ENCODE measurements around the gene SNRNP25. TPM values are rescaled to one million over a fixed set of nuclear protein-coding genes. Genes with fewer than 3 reads are reported as not detected.

Gene SNRNP25
- total RNA-seq, 1 donor from 2014 or later = 9.0 TPM

GRCh38 chr16:106623-107324 is 53.1 kb downstream of the SNRNP25 start:
- FAIRE-seq (no peak), DNase-seq (ENCODE audit: low read depth) (peak; percentile 55)
- Histone ChIP-seq H3K4me3 (ENCODE audit: low read depth, low read length) (no peak overlapping the region), H3K36me3 (ENCODE audit: control insufficient read depth, insufficient read depth, low read length) (peaks cover 12% of the 10 kb centered on the region), H3K27me3 (ENCODE audit: control insufficient read depth, insufficient read depth, low read length) (no peaks in the 10 kb centered on the region)
- TF ChIP-seq, protein P1, sequence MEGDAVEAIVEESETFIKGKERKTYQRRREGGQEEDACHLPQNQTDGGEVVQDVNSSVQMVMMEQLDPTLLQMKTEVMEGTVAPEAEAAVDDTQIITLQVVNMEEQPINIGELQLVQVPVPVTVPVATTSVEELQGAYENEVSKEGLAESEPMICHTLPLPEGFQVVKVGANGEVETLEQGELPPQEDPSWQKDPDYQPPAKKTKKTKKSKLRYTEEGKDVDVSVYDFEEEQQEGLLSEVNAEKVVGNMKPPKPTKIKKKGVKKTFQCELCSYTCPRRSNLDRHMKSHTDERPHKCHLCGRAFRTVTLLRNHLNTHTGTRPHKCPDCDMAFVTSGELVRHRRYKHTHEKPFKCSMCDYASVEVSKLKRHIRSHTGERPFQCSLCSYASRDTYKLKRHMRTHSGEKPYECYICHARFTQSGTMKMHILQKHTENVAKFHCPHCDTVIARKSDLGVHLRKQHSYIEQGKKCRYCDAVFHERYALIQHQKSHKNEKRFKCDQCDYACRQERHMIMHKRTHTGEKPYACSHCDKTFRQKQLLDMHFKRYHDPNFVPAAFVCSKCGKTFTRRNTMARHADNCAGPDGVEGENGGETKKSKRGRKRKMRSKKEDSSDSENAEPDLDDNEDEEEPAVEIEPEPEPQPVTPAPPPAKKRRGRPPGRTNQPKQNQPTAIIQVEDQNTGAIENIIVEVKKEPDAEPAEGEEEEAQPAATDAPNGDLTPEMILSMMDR (IDR thresholded peaks at IDR 0.05; ENCODE audit: insufficient read depth, low read length, severe bottlenecking) = peak; percentile 85

Other genes starting within 250 kb of the SNRNP25 start
- 4.7 and 5.8 TPM in 2 replicates for gene POLR3K, start 220 bp upstream of the SNRNP25 start, total RNA-seq
- gene RHBDF1, start 18.8 kb downstream of the SNRNP25 start, total RNA-seq = 10.3 and 20.6 TPM in 2 replicates
- gene MPG, start 24.4 kb downstream of the SNRNP25 start, total RNA-seq = 91.1 and 107 TPM in 2 replicates
- gene NPRL3, start 84.8 kb downstream of the SNRNP25 start, total RNA-seq = 6.8 TPM in 2 replicates
- gene HBZ, start 98.8 kb downstream of the SNRNP25 start, total RNA-seq = not detected in 2 replicates
- gene HBM, start 112.2 kb downstream of the SNRNP25 start, total RNA-seq = not detected in 2 replicates
- not detected in 2 replicates for gene HBA2, start 119.0 kb downstream of the SNRNP25 start, total RNA-seq
- gene HBA1, start 122.9 kb downstream of the SNRNP25 start, total RNA-seq = not detected in 2 replicates
- gene HBQ1, start 126.6 kb downstream of the SNRNP25 start, total RNA-seq = not detected in 2 replicates
- 28.5 and 29.5 TPM in 2 replicates for gene LUC7L, start 175.6 kb downstream of the SNRNP25 start, total RNA-seq
- 11.3 and 39.3 TPM in 2 replicates for gene FAM234A, start 181.0 kb downstream of the SNRNP25 start, total RNA-seq
- 0.26 TPM in 1 of 2 replicates, not detected in the other for gene RGS11, start 222.1 kb downstream of the SNRNP25 start, total RNA-seq
- 0.51 TPM in 1 of 2 replicates, not detected in the other for gene ARHGDIG, start 226.8 kb downstream of the SNRNP25 start, total RNA-seq
- gene PDIA2, start 229.3 kb downstream of the SNRNP25 start, total RNA-seq = under 0.01 TPM in 1 of 2 replicates, not detected in the other

All from bronchial epithelial cell (primary cell).